ENCODE measurements around the gene DISP2. TPM values are rescaled to one million over a fixed set of nuclear protein-coding genes. Genes with fewer than 3 reads are reported as not detected.

DISP2 gene
- total RNA-seq, 1 donor: 0.36 TPM

- no peak overlapping the region for H2AFZ ChIP-seq (ENCODE audit: low read length)
- no peaks in the 10 kb centered on the region for H3K9me3 ChIP-seq (ENCODE audit: low read depth, low read length)
- peak overlapping the region; percentile 75 for H3K4me2 ChIP-seq (ENCODE audit: insufficient read depth, low read length)
- H3K4me1 ChIP-seq (ENCODE audit: insufficient read depth, low read length): peaks cover 12% of the 10 kb centered on the region
- no peaks in the 10 kb centered on the region for H3K36me3 ChIP-seq (ENCODE audit: insufficient read depth, low read length)
- peaks cover 17% of the 10 kb centered on the region for H3K27me3 ChIP-seq (ENCODE audit: insufficient read depth, low read length)
- H3K79me2 ChIP-seq (ENCODE audit: insufficient read depth, low read length): no peaks in the 10 kb centered on the region
- TF ChIP-seq CTCF (IDR thresholded peaks at IDR 0.05; ENCODE audit: extremely low read depth, low read depth, low read length): no peak
- H4K20me1 ChIP-seq (ENCODE audit: insufficient read depth, low read length): no peaks in the 10 kb centered on the region
- peak; percentile 74 for DNase-seq (ENCODE audit: insufficient read length, low spot score, missing footprints)
- H3K4me3 ChIP-seq (ENCODE audit: insufficient read depth, low read length): peak overlapping the region; percentile 60
- H3K27ac ChIP-seq (ENCODE audit: low read depth, low read length): no peak overlapping the region
Observed at GRCh38 chr15:40358471-40359353, 693 bp downstream of the DISP2 start.

GRCh38 chr15:40360015-40360414 is 2.0 kb downstream of the DISP2 start:
- H3K27ac ChIP-seq (ENCODE audit: low read depth, low read length): no peak overlapping the region
- peaks cover 4% of the 10 kb centered on the region for H3K4me1 ChIP-seq (ENCODE audit: insufficient read depth, low read length)
- H3K9me3 ChIP-seq (ENCODE audit: low read depth, low read length): no peaks in the 10 kb centered on the region
- no peak for DNase-seq (ENCODE audit: insufficient read length, low spot score, missing footprints)
- no peaks in the 10 kb centered on the region for H3K79me2 ChIP-seq (ENCODE audit: insufficient read depth, low read length)
- H3K36me3 ChIP-seq (ENCODE audit: insufficient read depth, low read length): no peaks in the 10 kb centered on the region
- no peaks in the 10 kb centered on the region for H4K20me1 ChIP-seq (ENCODE audit: insufficient read depth, low read length)
- no peak overlapping the region for H3K4me3 ChIP-seq (ENCODE audit: insufficient read depth, low read length)
- TF ChIP-seq CTCF (IDR thresholded peaks at IDR 0.05; ENCODE audit: extremely low read depth, low read depth, low read length): no peak
- H2AFZ ChIP-seq (ENCODE audit: low read length): no peak overlapping the region
- H3K4me2 ChIP-seq (ENCODE audit: insufficient read depth, low read length): no peak overlapping the region
- peaks cover 19% of the 10 kb centered on the region for H3K27me3 ChIP-seq (ENCODE audit: insufficient read depth, low read length)

GRCh38 chr15:40361640-40362039 is 3.6 kb downstream of the DISP2 start:
- Histone ChIP-seq H3K27ac (ENCODE audit: low read depth, low read length) (no peak overlapping the region), H3K9me3 (ENCODE audit: low read depth, low read length) (no peaks in the 10 kb centered on the region), H4K20me1 (ENCODE audit: insufficient read depth, low read length) (no peaks in the 10 kb centered on the region), H3K4me2 (ENCODE audit: insufficient read depth, low read length) (no peak overlapping the region), H3K36me3 (ENCODE audit: insufficient read depth, low read length) (no peaks in the 10 kb centered on the region), H2AFZ (ENCODE audit: low read length) (no peak overlapping the region), H3K4me3 (ENCODE audit: insufficient read depth, low read length) (no peak overlapping the region), H3K4me1 (ENCODE audit: insufficient read depth, low read length) (peaks cover 4% of the 10 kb centered on the region), H3K27me3 (ENCODE audit: insufficient read depth, low read length) (peaks cover 19% of the 10 kb centered on the region), H3K79me2 (ENCODE audit: insufficient read depth, low read length) (no peaks in the 10 kb centered on the region)
- DNase-seq (ENCODE audit: insufficient read length, low spot score, missing footprints): peak; percentile 77
- no peak for TF ChIP-seq CTCF (IDR thresholded peaks at IDR 0.05; ENCODE audit: extremely low read depth, low read depth, low read length)

GRCh38 chr15:40363611-40364010 is 5.6 kb downstream of the DISP2 start:
- Histone ChIP-seq H3K27ac (ENCODE audit: low read depth, low read length) (no peak overlapping the region), H4K20me1 (ENCODE audit: insufficient read depth, low read length) (no peaks in the 10 kb centered on the region), H3K9me3 (ENCODE audit: low read depth, low read length) (no peaks in the 10 kb centered on the region), H3K4me3 (ENCODE audit: insufficient read depth, low read length) (no peak overlapping the region), H3K4me2 (ENCODE audit: insufficient read depth, low read length) (no peak overlapping the region), H2AFZ (ENCODE audit: low read length) (no peak overlapping the region), H3K79me2 (ENCODE audit: insufficient read depth, low read length) (no peaks in the 10 kb centered on the region), H3K4me1 (ENCODE audit: insufficient read depth, low read length) (peaks cover 4% of the 10 kb centered on the region), H3K36me3 (ENCODE audit: insufficient read depth, low read length) (no peaks in the 10 kb centered on the region), H3K27me3 (ENCODE audit: insufficient read depth, low read length) (peaks cover 18% of the 10 kb centered on the region)
- TF ChIP-seq CTCF (IDR thresholded peaks at IDR 0.05; ENCODE audit: extremely low read depth, low read depth, low read length): no peak
- peak; percentile 71 for DNase-seq (ENCODE audit: insufficient read length, low spot score, missing footprints)
